Loucy (cell line): ENCODE measurements around the gene MOB3B.

Source experiments
- CTCF ChIP-seq: fragments of 200-600 bp; sonication (generic); conservative IDR thresholded peaks from 2 replicates; pipeline ENCODE4 v1.5.1; 2014; ENCODE audit warnings: mild to moderate bottlenecking, antibody characterized with exemption, low read length
- EZH2phosphoT487 ChIP-seq: fragments of 200-600 bp; IDR thresholded peaks from 2 replicates; pipeline ENCODE4 v1.6.1; 2018; ENCODE audit warnings: antibody characterized with exemption, mild to moderate bottlenecking, moderate library complexity, borderline replicate concordance

GRCh38 chr9:27536168-27536567 lies 6.6 kb upstream of the MOB3B start:
- TF ChIP-seq CTCF (no peak), EZH2phosphoT487 (no peak)
